ENCODE measurements around the gene ITGB6. TPM values are rescaled to one million over a fixed set of nuclear protein-coding genes. Genes with fewer than 3 reads are reported as not detected.

The ITGB6 gene
- total RNA-seq, 2 donors from 2014 or later: 7.3 to 12.3 TPM

GRCh38 chr2:160226367-160226766 lies 26.3 kb upstream of the ITGB6 start:
- TF ChIP-seq POLR2A (IDR thresholded peaks at IDR 0.05): no peak
- TF ChIP-seq POLR2AphosphoS5 (IDR thresholded peaks at IDR 0.05): no peak
- no peak for TF ChIP-seq CTCF (IDR thresholded peaks at IDR 0.05)
- Histone ChIP-seq H3K36me3 (no peaks in the 10 kb centered on the region), H3K27ac (peak overlapping the region in 1 of 2 donors; percentile 33), H3K4me1 (replicated peaks) (no peaks in the 10 kb centered on the region), H3K9me3 (no peaks in the 10 kb centered on the region), H3K27me3 (replicated peaks; ENCODE audit: insufficient read depth) (no peaks in the 10 kb centered on the region), H3K4me3 (no peak overlapping the region)
- DNase-seq (ENCODE audit: low spot score): no peak
- WGBS: 50% methylated on average over 5 of the region's 5 CpGs
- intact Hi-C loops (cut with DNase I): no loop called here

- TF ChIP-seq POLR2A (IDR thresholded peaks at IDR 0.05) (no peak), CTCF (IDR thresholded peaks at IDR 0.05) (no peak), POLR2AphosphoS5 (IDR thresholded peaks at IDR 0.05) (peak; percentile 44)
- DNase-seq (ENCODE audit: low spot score): peak; percentile 78
- no peaks in the 10 kb centered on the region for H3K27me3 ChIP-seq (replicated peaks; ENCODE audit: insufficient read depth)
- WGBS: 48% methylated on average over 4 of the region's 4 CpGs
- no peaks in the 10 kb centered on the region for H3K9me3 ChIP-seq
- intact Hi-C loops (cut with DNase I): no loop called here
- H3K36me3 ChIP-seq: no peaks in the 10 kb centered on the region
- no peaks in the 10 kb centered on the region for H3K4me1 ChIP-seq (replicated peaks)
- no peak overlapping the region for H3K4me3 ChIP-seq
- H3K27ac ChIP-seq: peak overlapping the region in 1 of 2 donors; percentile 33
These were observed 25.6 kb upstream of the ITGB6 start for GRCh38 chr2:160225722-160226121.

- DNase-seq (ENCODE audit: low spot score): no peak
- no peak overlapping the region for H3K4me3 ChIP-seq
- TF ChIP-seq POLR2A (IDR thresholded peaks at IDR 0.05): no peak
- TF ChIP-seq CTCF (IDR thresholded peaks at IDR 0.05): no peak
- TF ChIP-seq POLR2AphosphoS5 (IDR thresholded peaks at IDR 0.05): no peak
- intact Hi-C loops (cut with DNase I): no loop called here
- no peaks in the 10 kb centered on the region for H3K4me1 ChIP-seq (replicated peaks)
- H3K27me3 ChIP-seq (replicated peaks; ENCODE audit: insufficient read depth): no peaks in the 10 kb centered on the region
- 92% methylated on average over 3 of the region's 3 CpGs for WGBS
- H3K27ac ChIP-seq: peak overlapping the region in 1 of 2 donors; percentile 46
- H3K9me3 ChIP-seq: no peaks in the 10 kb centered on the region
- H3K36me3 ChIP-seq: no peaks in the 10 kb centered on the region
These were observed 24.4 kb upstream of the ITGB6 start for GRCh38 chr2:160224507-160224906.

- no peaks in the 10 kb centered on the region for H3K27me3 ChIP-seq (replicated peaks; ENCODE audit: insufficient read depth)
- H3K27ac ChIP-seq: peak overlapping the region in 1 of 2 donors; percentile 46
- WGBS: 31% methylated on average over 3 of the region's 3 CpGs
- TF ChIP-seq POLR2AphosphoS5 (IDR thresholded peaks at IDR 0.05): peak; percentile 7
- no peak for TF ChIP-seq POLR2A (IDR thresholded peaks at IDR 0.05)
- H3K36me3 ChIP-seq: no peaks in the 10 kb centered on the region
- DNase-seq (ENCODE audit: low spot score): no peak
- intact Hi-C loops (cut with DNase I): no loop called here
- no peaks in the 10 kb centered on the region for H3K4me1 ChIP-seq (replicated peaks)
- H3K9me3 ChIP-seq: no peaks in the 10 kb centered on the region
- no peak overlapping the region for H3K4me3 ChIP-seq
These were observed 24.0 kb upstream of the ITGB6 start for GRCh38 chr2:160224060-160224459.

- H3K36me3 ChIP-seq: no peaks in the 10 kb centered on the region
- no peaks in the 10 kb centered on the region for H3K9me3 ChIP-seq
- H3K4me3 ChIP-seq: no peak overlapping the region
- H3K27ac ChIP-seq: peak overlapping the region in 1 of 2 donors; percentile 46
- DNase-seq (ENCODE audit: low spot score): no peak
- no peaks in the 10 kb centered on the region for H3K4me1 ChIP-seq (replicated peaks)
- intact Hi-C loops (cut with DNase I): no loop called here
- WGBS: 70% methylated on average over 3 of the region's 3 CpGs
- no peaks in the 10 kb centered on the region for H3K27me3 ChIP-seq (replicated peaks; ENCODE audit: insufficient read depth)
- TF ChIP-seq POLR2A (IDR thresholded peaks at IDR 0.05): no peak
- TF ChIP-seq CTCF (IDR thresholded peaks at IDR 0.05): no peak
- TF ChIP-seq POLR2AphosphoS5 (IDR thresholded peaks at IDR 0.05): no peak
These were observed 23.5 kb upstream of the ITGB6 start for GRCh38 chr2:160223560-160223959.
